Endothelial cell (in vitro differentiated cells): ENCODE data around the gene FXYD4. TPM values are rescaled to one million over a fixed set of nuclear protein-coding genes. Genes with fewer than 3 reads are reported as not detected.

Source experiments
- DNase-seq: peaks from one replicate; pipeline ENCODE4 v3.0.0; 2021; ENCODE audit warnings: low spot score
- H3K27ac Mint-ChIP-seq: one replicate; pipeline ENCODE4 v1.8.0; 2021; ENCODE audit warnings: mixed read lengths, inconsistent platforms; ENCODE audit not compliant: unreplicated experiment
- H3K27me3 Mint-ChIP-seq: one replicate; pipeline ENCODE4 v1.8.0; 2021; ENCODE audit warnings: mild to moderate bottlenecking, moderate library complexity, mixed read lengths, inconsistent platforms; ENCODE audit not compliant: unreplicated experiment
- H3K36me3 Mint-ChIP-seq: one replicate; pipeline ENCODE4 v1.8.0; 2021; ENCODE audit warnings: mild to moderate bottlenecking, low read depth, mixed read lengths, inconsistent platforms; ENCODE audit not compliant: unreplicated experiment
- H3K4me1 Mint-ChIP-seq: one replicate; pipeline ENCODE4 v1.8.0; 2021; ENCODE audit warnings: mild to moderate bottlenecking, mixed read lengths, inconsistent platforms; ENCODE audit not compliant: unreplicated experiment
- H3K4me3 Mint-ChIP-seq: one replicate; pipeline ENCODE4 v1.8.0; 2021; ENCODE audit warnings: mild to moderate bottlenecking, mixed read lengths, inconsistent platforms; ENCODE audit not compliant: unreplicated experiment
- H3K9me3 Mint-ChIP-seq: one replicate; pipeline ENCODE4 v1.8.0; 2021; ENCODE audit warnings: mixed read lengths, inconsistent platforms; ENCODE audit not compliant: unreplicated experiment
- CTCF ChIP-seq: fragments of 200-600 bp; sonication (generic); IDR thresholded peaks from one replicate; pipeline ENCODE4 v1.5.0; 2021; ENCODE audit warnings: antibody characterized with exemption; ENCODE audit not compliant: unreplicated experiment
- total RNA-seq: library from RNA; stranded (reverse); fragmentation: NEBNext Ultra II Directional; extraction: Animal tissue kit (Norgen Biotek cat#: 25700); gene quantifications from one replicate; pipeline ENCODE4 v1.2.1, GENCODE V29; 2021; ENCODE audit not compliant: unreplicated experiment

The FXYD4 gene
- total RNA-seq, 1 donor from 2014 or later: not detected

- DNase-seq: no peak
- Mint-ChIP-seq H3K4me1 (peaks cover 13% of the 10 kb centered on the region), H3K9me3 (no peaks in the 10 kb centered on the region), H3K4me3 (no peak overlapping the region), H3K36me3 (no peaks in the 10 kb centered on the region), H3K27ac (no peak overlapping the region), H3K27me3 (peaks cover 13% of the 10 kb centered on the region)
- TF ChIP-seq CTCF: no peak
Observed at GRCh38 chr10:43344051-43344450, 27.4 kb upstream of the FXYD4 start.

GRCh38 chr10:43347997-43348396 lies 23.4 kb upstream of the FXYD4 start:
- Mint-ChIP-seq H3K4me1 (no peaks in the 10 kb centered on the region), H3K4me3 (no peak overlapping the region), H3K9me3 (no peaks in the 10 kb centered on the region), H3K36me3 (no peaks in the 10 kb centered on the region), H3K27me3 (peaks cover 5% of the 10 kb centered on the region), H3K27ac (no peak overlapping the region)
- no peak for DNase-seq
- TF ChIP-seq CTCF: no peak

GRCh38 chr10:43348511-43349312 lies 22.7 kb upstream of the FXYD4 start:
- Mint-ChIP-seq H3K4me1 (no peaks in the 10 kb centered on the region), H3K27ac (no peak overlapping the region), H3K9me3 (no peaks in the 10 kb centered on the region), H3K4me3 (no peak overlapping the region), H3K36me3 (no peaks in the 10 kb centered on the region), H3K27me3 (peaks cover 5% of the 10 kb centered on the region)
- peak; percentile 87 for DNase-seq
- peak; percentile 81 for TF ChIP-seq CTCF

- no peaks in the 10 kb centered on the region for H3K36me3 Mint-ChIP-seq
- no peak for DNase-seq
- no peak overlapping the region for H3K4me3 Mint-ChIP-seq
- TF ChIP-seq CTCF: no peak
- H3K4me1 Mint-ChIP-seq: no peaks in the 10 kb centered on the region
- no peaks in the 10 kb centered on the region for H3K9me3 Mint-ChIP-seq
- H3K27me3 Mint-ChIP-seq: peaks cover 3% of the 10 kb centered on the region
- no peak overlapping the region for H3K27ac Mint-ChIP-seq
Observed at GRCh38 chr10:43350156-43350555, 21.3 kb upstream of the FXYD4 start.

GRCh38 chr10:43350686-43351085 lies 20.8 kb upstream of the FXYD4 start:
- no peak for TF ChIP-seq CTCF
- H3K9me3 Mint-ChIP-seq: no peaks in the 10 kb centered on the region
- H3K4me3 Mint-ChIP-seq: no peak overlapping the region
- H3K27me3 Mint-ChIP-seq: peaks cover 3% of the 10 kb centered on the region
- H3K27ac Mint-ChIP-seq: no peak overlapping the region
- no peaks in the 10 kb centered on the region for H3K36me3 Mint-ChIP-seq
- no peak for DNase-seq
- H3K4me1 Mint-ChIP-seq: no peaks in the 10 kb centered on the region
